HUES6 (cell line): ENCODE measurements around the gene TMEM141.
A peak's percentile ranks its signal among the peaks of the same experiment; 100 is the strongest.
"Not testable (repeated sequence)": the region's sequence is repeated elsewhere in the genome, so short reads cannot be mapped to it uniquely, and the experiment has no call there.

Experiments
- H3K27ac ChIP-seq: 2 replicates; pipeline ENCODE4 v1.7.0; 2013; ENCODE audit warnings: low read depth, mild to moderate bottlenecking, low read length, inconsistent platforms
- H3K27me3 ChIP-seq: 2 replicates; pipeline ENCODE4 v1.6.1; 2013; ENCODE audit warnings: low read length; ENCODE audit not compliant: control insufficient read depth, insufficient read depth
- H3K36me3 ChIP-seq: 2 replicates; pipeline ENCODE4 v1.6.1; 2013; ENCODE audit warnings: low read length; ENCODE audit not compliant: control insufficient read depth, insufficient read depth
- H3K4me1 ChIP-seq: 2 replicates; pipeline ENCODE4 v1.6.1; 2013; ENCODE audit warnings: low read length; ENCODE audit not compliant: control insufficient read depth, insufficient read depth
- H3K4me3 ChIP-seq: 2 replicates; pipeline ENCODE4 v1.5.1; 2013; ENCODE audit warnings: low read depth, low read length
- H3K9ac ChIP-seq: one replicate; pipeline ENCODE4 v1.6.1; 2013; ENCODE audit warnings: mild to moderate bottlenecking, low read length
- H3K9me3 ChIP-seq: 2 replicates; pipeline ENCODE4 v1.6.1; 2013; ENCODE audit warnings: low read depth, low read length; ENCODE audit not compliant: control insufficient read depth, insufficient read depth

TMEM141 gene

DNA sequence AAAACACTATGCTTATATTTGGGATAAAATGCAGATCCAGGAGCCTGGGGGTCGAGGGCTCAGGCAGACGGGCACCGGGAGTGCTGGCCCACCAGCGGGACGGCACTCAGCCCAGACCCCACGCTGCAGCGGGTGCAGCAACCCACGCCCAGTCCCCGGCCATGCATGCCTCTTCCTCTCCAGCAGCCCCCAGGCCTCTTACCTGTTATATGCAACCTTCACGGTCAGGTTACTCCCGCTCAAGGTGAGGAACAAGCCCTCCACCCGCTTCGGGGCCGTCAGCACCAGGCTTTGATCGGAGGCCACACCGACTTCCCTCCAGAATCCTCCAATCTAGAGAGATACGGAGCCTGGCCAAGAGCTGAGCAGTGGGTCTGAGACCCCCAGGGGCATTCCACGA, 34.3 kb upstream of the TMEM141 start:
- Histone ChIP-seq H3K9ac (no peak overlapping the region), H3K9me3 (peaks cover 18% of the 10 kb centered on the region), H3K27ac (no peak overlapping the region), H3K4me3 (no peak overlapping the region), H3K36me3 (no peaks in the 10 kb centered on the region), H3K27me3 (no peaks in the 10 kb centered on the region), H3K4me1 (peaks cover 17% of the 10 kb centered on the region; the same call in 1 of the 2 replicates)

DNA sequence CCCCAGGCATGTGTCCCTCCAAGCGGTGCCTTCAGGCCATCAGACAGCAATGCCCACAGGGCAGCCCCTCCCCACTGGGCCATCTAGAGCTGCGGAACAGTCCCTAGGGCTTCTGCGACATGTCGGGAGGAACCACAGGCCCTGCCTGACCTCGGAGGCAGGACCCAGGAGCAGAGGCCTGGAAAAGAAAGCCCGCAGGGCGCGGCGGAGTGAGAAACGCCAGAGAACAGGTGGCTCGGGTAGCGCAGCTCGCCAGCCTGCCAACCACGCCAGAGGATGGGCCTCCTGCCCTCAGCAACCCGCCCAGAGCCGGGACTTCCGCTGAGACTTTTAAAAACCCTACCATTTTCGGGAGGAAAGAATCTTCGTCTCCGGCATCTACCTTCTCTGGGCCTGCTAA, 33.8 kb upstream of the TMEM141 start:
- Histone ChIP-seq H3K36me3 (no peaks in the 10 kb centered on the region), H3K27me3 (no peaks in the 10 kb centered on the region), H3K9ac (no peak overlapping the region), H3K4me1 (peaks cover 20% of the 10 kb centered on the region; the same call in 1 of the 2 replicates), H3K27ac (no peak overlapping the region), H3K4me3 (no peak overlapping the region), H3K9me3 (peaks cover 13% of the 10 kb centered on the region)

DNA sequence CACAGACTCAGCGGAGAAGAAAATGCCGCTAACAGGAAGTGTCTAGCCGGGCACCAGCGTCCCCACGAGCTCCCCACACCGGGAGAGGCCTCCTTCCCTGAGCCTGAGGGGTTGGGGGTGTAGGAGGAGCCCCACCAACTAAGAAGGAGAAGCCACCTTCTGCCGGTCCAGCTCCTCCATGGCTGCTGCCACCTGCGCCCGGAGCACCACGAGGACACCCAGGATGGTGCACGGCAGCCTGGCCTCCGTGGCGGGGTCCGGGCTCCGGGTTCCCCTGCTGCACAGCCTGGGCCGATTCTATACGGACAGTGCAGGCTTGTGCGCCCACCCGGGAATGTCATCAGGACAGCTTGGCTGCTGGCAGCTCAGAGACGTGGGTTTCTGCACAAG, 33.4 kb upstream of the TMEM141 start:
- H3K9me3 ChIP-seq: peaks cover 11% of the 10 kb centered on the region
- peaks cover 21% of the 10 kb centered on the region; the same call in 1 of the 2 replicates for H3K4me1 ChIP-seq

DNA sequence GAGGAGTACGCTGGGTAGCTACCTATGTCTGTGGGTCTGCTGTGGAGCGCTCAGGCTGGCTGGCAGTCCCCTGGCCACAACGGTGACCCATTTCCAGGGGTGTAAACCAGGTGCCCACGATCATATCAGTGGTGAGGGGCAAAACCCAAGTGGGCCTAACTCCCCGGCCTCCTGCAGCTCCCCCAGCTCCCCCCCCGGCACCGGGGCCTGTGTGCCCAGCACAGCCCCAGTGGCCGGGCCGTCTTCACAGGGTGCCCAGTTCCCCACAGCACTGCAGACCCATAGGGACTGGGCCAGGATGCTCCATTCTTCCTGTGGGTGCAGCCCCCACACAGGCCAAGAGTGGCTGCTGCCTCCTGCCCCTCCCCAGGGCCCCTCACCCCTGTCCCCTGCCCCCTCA, 32.1 kb upstream of the TMEM141 start:
- Histone ChIP-seq H3K36me3 (no peaks in the 10 kb centered on the region), H3K27ac (no peak overlapping the region), H3K9ac (no peak overlapping the region), H3K9me3 (peaks cover 11% of the 10 kb centered on the region), H3K27me3 (no peaks in the 10 kb centered on the region), H3K4me1 (peaks cover 29% of the 10 kb centered on the region), H3K4me3 (no peak overlapping the region)

More for the DNA sequence above, 33.4 kb upstream of the TMEM141 start:
- Histone ChIP-seq H3K27me3 (no peaks in the 10 kb centered on the region), H3K36me3 (no peaks in the 10 kb centered on the region), H3K4me3 (no peak overlapping the region), H3K27ac (no peak overlapping the region), H3K9ac (no peak overlapping the region)

DNA sequence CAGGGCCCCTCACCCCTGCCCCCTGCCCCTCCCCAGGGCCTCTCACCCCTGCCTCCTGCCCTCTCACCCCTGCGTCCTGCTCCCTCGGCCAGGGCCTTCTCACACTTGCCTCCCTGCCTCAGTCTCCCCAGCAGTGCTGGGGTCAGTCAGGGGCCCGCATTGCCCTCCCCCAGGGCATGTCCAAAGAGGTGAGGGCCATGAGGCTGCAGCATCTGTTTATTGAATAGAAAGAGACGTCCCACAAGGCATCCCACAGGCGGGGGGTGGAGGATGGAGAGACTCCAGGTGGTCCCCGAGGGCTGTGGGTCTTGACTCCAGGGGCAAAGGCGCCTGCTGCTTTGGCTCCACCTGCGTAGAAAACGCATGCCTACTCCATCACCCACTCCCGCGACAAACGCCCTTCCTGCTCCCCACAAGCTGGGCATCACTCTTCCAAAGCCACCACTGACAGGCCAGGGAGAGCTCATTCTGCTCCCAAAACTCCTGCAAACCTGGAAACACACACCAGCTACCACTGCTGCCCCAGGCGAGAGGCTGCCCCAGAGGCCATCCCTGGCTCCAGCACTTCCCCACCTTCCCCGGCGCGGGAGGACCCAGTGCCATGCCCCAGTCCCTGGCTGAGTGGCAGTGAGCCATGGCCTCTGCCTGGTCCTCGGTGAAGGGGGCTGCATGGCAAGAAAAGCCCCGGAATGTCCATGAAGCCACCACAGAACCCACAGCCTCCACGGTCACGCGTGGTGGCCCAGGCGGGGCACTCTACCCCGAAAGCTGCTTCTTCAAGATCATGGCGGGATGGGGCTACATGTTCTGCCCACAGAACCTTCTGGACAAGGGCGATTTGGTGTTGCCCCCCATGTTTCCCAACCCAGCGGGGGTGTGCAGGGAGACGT, 31.5 kb upstream of the TMEM141 start:
- no peak overlapping the region for H3K9ac ChIP-seq
- peaks cover 11% of the 10 kb centered on the region for H3K9me3 ChIP-seq
- peaks cover 35% of the 10 kb centered on the region for H3K4me1 ChIP-seq
- no peak overlapping the region for H3K27ac ChIP-seq
- H3K36me3 ChIP-seq: no peaks in the 10 kb centered on the region
- H3K4me3 ChIP-seq: no peak overlapping the region
- no peaks in the 10 kb centered on the region for H3K27me3 ChIP-seq

DNA sequence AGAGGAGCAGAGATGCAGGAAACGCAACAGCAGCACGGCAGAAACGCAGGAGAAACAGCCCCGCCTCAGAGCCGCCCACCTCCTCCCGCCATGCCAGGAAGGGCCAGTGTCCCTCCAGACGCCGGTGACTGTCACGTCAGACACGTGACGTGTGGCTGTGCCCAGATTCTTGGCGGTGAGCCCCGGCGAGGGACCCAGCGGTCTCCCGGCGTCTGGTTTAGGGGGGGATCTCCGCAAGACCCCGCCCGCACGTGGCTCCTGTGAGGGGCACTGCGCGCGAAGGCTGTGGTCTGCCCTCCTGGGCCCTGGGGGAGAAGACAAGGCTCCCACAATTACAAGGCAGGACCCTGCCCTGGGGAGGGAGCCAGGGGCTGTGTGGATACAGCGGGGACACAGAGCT, 30.7 kb upstream of the TMEM141 start:
- H3K27me3 ChIP-seq: no peaks in the 10 kb centered on the region
- H3K4me1 ChIP-seq: peaks cover 33% of the 10 kb centered on the region
- H3K9ac ChIP-seq: no peak overlapping the region
- H3K4me3 ChIP-seq: no peak overlapping the region
- H3K36me3 ChIP-seq: no peaks in the 10 kb centered on the region
- H3K27ac ChIP-seq: no peak overlapping the region
- peaks cover 10% of the 10 kb centered on the region for H3K9me3 ChIP-seq

DNA sequence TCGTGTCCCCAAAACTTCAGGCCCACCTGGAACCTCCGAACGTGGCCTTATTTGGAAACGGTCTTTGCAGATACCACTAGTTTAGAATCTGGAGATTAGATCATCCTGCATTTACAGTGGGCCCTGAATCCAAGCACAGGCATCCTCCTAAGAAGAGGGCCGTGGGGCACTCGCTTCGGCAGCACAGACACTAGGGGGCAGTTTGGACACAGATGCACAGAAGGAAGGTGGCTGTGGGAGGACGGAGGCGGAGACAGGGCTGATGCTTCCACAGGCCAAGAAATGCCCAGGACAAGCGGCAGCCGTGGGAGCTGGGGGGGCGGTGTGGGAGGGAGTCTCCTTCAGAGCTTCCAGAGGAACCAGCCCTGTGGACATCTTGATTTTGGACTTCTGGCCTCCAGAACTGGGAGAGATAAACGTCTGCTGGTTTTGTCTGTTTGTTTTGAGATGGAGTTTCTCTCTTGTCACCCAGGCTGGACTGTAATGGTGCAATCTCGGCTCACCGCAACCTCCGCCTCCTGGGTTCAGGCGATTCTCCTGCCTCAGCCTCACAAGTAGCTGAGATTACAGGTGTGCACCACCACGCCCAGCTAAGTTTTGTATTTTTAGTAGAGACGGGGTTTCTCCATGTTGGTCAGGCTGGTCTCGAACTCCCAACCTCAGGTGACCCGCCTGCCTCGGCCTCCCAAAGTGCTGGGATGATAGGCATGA, 30.2 kb upstream of the TMEM141 start:
- H3K36me3 ChIP-seq, H3K27me3 ChIP-seq, H3K9ac ChIP-seq, H3K27ac ChIP-seq, H3K9me3 ChIP-seq, H3K4me3 ChIP-seq: not testable (repeated sequence)
- peaks cover 33% of the 10 kb centered on the region for H3K4me1 ChIP-seq

DNA sequence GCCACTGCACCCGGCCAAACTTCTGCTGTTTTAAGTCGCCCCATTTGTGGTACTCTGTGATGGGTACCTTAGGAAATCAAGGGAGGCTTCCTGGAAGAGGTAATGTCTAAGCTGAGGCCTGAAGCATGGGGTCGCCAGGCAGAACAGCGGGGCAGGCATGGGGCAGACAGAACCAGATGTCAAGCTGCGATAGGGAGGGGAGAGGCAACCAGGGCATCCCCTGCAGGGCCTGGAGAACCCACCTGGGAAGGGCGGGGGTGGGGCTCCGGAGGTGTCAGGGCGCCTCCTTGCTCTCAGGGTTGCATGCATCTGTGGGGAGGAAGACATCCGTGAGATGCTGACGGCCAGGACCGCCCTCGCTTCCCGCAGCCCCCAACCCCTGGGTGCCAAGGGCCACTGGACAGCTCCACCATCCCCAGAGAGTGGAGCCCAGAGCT, 29.6 kb upstream of the TMEM141 start:
- no peaks in the 10 kb centered on the region for H3K27me3 ChIP-seq
- H3K4me3 ChIP-seq: no peak overlapping the region
- no peaks in the 10 kb centered on the region for H3K36me3 ChIP-seq
- no peak overlapping the region for H3K27ac ChIP-seq
- no peak overlapping the region for H3K9ac ChIP-seq
- H3K9me3 ChIP-seq: no peaks in the 10 kb centered on the region
- H3K4me1 ChIP-seq: peaks cover 33% of the 10 kb centered on the region

DNA sequence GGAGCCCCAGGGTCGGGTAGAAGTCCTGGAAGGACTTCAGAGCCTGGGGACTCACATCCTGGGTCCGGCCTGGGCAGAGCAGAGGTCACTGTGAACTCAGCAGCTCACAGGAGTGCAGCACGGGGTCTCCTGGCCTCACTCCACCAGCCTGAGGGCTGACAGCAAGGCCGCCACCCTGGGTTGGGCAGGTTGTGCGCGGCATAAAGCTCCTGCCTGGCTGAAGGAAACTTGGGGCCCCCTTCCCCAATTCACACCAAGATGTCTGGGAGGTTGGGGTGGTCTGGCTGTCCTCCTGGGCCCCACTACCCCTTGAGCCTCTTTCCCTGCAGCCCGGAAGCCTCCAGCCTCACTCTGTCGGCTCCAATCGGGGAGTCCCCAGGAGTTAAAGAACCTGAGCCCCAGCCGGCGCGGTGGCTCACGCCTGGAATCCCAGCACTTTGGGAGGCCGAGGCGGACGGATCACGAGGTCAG, 28.9 kb upstream of the TMEM141 start:
- peaks cover 33% of the 10 kb centered on the region for H3K4me1 ChIP-seq
- no peak overlapping the region for H3K4me3 ChIP-seq
- H3K27me3 ChIP-seq: no peaks in the 10 kb centered on the region
- no peaks in the 10 kb centered on the region for H3K9me3 ChIP-seq
- H3K36me3 ChIP-seq: no peaks in the 10 kb centered on the region
- no peak overlapping the region for H3K9ac ChIP-seq
- H3K27ac ChIP-seq: no peak overlapping the region

DNA sequence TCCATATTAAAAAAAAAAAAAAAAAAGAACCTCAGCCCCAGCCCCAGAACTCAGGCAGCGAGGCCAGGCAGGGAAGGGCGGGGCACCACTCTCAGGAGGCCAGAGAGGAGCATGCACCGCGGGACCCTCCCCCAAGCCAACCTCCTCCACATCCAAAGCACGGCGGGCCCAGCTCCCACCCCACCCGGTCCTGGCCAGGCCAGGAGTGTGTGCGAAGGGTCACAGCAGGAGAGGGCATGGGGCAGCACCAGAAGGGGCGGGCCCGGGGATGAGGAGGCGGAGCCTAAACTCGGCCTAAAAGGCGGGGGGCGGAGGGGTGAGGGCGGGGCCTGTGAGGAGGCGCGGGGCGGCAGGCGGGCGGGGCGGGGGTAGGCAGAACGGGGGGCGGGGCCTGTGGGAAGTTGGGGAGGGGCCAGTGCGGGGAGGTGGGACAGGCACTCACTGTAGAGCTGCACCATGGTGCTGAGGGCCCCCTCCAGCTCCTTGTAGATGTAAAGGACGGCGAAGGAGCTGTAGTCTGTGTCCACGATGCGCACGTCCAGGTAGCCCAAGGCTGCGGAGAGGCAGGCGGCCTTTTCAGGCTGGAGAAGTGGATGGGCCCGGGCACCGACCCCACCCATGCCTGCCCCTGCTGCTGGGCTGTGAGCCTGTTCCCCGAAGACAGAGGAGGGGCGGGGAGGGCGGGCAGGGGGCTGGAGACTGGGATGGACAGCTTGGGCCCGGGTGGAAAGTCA, 28.1 kb upstream of the TMEM141 start:
- Histone ChIP-seq H3K27me3 (no peaks in the 10 kb centered on the region; the same call in 1 of the 2 replicates), H3K36me3 (no peaks in the 10 kb centered on the region), H3K4me3 (peak overlapping the region; percentile 52), H3K9me3 (no peaks in the 10 kb centered on the region), H3K9ac (peak overlapping the region; percentile 12), H3K27ac (no peak overlapping the region), H3K4me1 (peaks cover 33% of the 10 kb centered on the region)
